TTC549 (cell line): ENCODE results near the gene SEC31B.
A peak's percentile ranks its signal among the peaks of the same experiment; 100 is the strongest.

Experiments
- FAIRE-seq: peaks from 2 replicates; lab custom pipeline; 2012; peaks lifted over from hg19 to GRCh38; lab: Jason Lieb, UNC

The SEC31B gene

GRCh38 chr10:100519311-100520051 lies at the start of gene SEC31B:
SEC31B (minus strand) TSS chr10:100519861; CDS start chr10:100516952, 2,909 bp downstream.
- FAIRE-seq, result no peak

DNA sequence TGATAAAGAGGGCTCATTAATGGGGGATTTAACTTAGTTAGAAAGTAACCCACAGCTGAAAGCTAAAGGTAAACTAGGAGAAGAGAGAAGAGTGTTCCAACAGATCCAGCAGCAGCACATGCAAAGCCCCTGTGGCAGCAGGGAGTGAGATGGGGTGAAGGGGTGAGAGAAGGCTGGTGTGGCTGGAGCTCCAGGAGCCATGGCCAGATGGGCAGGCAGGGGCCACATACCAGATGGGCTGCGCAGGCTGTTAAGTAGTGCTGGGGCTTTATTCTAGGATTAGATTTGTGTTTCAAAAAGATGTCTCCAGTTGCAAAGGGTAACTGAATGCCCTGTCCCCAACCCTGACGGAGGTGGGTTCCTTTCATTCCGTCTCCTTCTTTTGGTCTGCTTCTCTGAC lies 49.3 kb upstream of the SEC31B start:
- no peak for FAIRE-seq

DNA sequence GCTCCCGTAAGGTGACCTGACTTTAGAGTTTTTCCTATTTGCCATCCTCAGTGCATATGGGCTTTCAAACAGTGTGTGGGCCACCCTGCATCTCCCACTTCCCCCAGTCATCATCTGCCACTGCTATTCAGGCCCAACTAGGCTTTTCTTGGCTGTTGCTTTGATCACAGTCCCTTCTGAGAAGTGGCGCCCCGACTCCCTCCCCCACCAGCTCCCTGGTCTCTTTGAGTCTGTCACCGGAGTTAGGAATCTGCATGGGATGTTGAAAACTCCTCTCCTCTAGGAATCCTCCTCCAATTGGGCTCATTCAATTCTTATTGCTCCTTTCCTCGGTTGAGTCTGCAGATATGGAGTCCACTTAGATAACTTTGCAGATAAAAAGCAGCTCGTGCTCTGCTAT lies 48.2 kb upstream of the SEC31B start:
- no peak for FAIRE-seq

DNA sequence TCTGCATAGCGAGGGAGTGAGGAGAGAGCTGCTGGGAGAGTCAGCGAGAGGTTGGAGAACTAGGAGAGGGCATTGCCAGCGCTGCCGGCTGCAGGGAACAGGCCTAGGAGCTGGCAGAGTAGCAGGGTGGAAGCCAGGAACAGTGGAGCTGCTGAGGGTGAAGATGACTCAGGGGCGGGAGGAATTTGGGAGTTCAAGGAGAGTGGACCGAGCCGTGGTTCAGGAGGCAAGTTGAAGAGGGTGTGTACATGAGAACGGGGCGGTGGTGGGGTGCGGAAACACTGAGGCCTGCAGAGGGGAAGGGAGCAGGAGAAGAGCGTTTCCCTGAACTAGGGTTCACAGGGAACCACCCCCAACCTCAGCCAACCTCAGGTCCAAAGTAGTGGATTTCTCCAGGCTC lies 47.6 kb upstream of the SEC31B start:
- FAIRE-seq, result no peak

- FAIRE-seq, result no peak
These were observed 46.9 kb upstream of the SEC31B start for GRCh38 chr10:100566561-100566960.

DNA sequence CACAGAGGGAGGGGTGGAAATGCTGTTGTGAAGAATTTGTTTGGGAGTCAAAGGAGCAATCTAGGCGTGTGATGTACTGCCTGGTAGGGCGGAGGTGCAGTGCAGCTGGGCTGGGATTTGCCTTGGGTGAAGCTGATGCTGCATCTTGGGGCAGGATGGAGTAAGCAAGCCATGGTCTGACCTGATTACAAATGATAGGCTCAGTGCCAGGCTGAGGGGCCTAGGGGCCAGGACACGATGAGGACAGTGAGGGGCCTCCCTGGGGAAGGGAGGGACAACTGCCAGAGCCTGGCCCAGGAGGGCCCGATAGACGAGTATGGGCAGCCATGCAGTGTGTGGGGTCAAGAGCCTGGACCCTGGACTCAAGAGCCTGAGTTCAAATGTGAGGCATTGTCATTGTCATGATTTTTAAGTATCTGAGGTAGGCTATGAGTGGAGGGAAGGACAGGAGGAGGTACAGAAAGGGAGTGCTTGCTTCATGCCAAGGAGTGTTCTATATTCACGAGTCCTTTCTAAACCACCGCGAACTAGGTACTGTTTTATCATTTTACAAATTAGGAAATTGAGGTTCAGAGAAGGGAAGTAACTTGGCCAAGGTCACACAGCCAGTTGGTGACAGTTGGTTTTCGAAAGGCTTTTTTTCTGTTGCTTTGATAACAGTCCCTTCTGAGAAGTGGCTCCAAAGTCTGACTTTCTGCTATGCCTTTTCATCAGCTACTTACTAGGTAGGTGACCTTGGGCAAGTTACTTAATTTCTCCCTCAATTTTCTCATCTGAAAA lies 45.7 kb upstream of the SEC31B start:
- no peak for FAIRE-seq

DNA sequence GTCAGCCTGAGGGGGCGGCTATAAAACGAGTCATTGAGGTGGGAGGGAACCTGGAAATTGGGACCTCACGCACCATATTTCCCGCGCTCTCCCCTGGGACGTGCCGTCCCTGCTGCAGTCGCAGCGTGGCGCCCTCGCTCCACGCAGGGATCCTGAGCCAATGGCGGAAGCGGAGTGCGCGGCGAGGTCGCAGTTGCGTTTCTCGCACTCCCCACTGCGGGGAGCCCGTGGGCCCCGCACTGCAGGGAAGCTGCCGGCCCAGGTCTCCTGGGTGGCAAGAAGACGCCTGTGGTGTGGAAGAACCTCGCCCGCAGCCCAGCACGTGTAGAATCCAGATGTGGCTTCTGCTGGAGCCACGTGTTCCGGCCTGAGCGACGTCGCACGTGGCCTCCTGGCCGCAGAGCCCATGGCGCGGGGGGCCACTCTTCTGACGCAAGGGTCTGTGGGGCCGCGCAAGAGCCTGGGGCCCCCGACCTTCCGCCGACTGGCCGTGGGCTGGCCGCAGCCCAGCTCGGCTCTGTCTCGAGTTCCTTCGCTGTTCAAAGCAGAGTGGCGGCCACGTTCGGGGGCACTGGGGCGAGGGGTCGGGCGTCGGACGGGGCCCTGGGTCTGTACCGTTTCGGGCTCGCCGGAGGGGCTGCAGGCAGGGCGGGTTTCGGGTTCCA lies 42.5 kb upstream of the SEC31B start:
- FAIRE-seq, result no peak

GRCh38 chr10:100561005-100561404 lies 41.3 kb upstream of the SEC31B start:
- no peak for FAIRE-seq

DNA sequence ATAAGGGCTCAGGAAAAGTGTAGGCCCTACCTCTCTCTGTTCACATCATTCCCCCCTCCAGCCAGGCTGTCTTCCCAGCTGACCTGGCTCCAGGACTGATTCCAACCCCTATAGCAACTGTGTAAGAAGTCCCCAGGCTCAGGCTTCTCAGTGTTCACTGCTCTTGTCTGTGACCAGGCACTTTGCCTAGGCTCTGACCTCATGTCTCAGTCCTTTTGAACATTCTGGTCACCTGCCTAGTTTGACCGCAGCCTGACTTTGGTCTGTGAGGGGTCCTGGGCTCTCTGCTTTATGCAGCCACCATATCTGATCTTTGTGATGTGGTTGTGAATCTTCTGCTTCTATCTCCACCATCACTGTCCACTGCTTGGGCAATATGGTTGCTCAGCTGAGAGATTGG lies 40.6 kb upstream of the SEC31B start:
- no peak for FAIRE-seq

GRCh38 chr10:100554902-100555301 lies 35.2 kb upstream of the SEC31B start:
- no peak for FAIRE-seq

GRCh38 chr10:100553929-100554328 lies 34.3 kb upstream of the SEC31B start:
- FAIRE-seq, result no peak

DNA sequence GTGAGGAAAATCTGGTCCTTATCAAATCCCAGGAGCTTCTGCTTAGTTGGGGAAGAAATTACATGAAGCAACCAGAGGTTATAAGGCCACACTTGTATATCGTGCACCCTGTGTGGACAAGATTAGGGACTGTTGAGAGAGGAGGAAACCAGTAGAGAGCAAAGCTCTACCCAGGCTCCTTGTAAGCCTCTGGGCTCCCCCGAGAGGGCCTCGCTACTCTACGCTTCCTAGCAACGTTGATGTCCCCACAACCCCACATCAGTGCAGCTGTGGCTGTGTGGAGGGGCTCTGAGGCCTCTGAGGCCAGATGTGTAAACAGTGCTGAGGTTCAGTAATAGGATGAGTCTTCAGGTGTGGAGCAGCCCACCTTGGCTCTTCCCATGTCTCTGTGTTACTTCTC lies 32.1 kb upstream of the SEC31B start:
- FAIRE-seq, result no peak

DNA sequence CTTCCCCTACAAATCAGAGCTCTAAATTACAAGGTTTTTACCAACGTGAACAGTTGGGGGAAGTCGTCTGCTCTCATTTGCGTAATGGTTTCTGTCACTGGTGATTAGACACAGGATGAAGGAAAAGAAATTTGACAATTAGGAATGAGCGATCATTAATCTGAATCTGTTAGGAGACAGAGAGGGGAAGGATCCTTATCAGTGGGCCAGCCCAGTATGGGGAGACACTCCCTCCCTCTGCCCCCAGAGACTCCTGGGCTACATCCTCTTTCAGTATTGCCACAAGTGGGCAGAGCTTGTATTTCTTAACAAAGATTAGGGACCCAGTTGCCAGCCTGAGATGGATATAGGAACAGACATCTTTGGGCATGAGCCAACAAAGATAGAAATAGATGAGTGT lies 31.5 kb upstream of the SEC31B start:
- FAIRE-seq, result no peak

DNA sequence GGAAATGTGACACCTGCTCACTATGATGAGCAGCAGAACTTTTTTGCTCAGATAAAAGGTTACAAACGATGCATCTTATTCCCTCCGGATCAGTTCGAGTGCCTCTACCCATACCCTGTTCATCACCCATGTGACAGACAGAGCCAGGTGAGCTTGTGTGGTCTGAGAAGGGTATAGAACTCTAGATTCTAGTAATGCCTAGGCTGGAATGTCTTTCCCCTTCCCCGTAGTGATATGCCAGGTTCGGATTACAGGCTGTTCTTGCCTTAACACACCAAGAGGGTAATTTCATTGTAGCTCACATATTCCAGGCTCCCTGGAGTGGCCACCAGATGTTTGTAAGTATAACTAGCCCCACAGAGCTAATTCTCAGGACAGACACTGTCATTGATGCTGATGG lies 25.3 kb upstream of the SEC31B start:
- FAIRE-seq, result no peak

DNA sequence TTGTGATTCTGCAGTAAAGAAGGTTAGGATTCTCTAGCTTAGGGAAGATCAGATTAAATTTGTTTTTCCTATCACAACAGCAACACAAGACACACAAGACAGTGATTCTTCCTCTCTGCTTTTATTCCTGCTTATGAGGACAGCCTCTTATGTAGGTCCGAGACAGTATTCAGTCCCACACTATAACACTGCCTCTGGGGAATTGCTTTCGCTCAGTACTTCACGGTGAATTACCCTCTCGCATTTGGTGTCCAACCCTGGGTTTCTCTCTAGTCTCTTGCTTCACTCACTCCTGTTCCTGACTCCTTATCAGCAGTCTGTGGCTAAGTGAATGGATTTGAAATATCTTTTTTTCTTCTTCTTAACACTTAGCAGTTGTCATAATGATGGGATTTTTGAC lies 17.8 kb upstream of the SEC31B start:
- no peak for FAIRE-seq

- peak; percentile 84 for FAIRE-seq
These were observed 16.2 kb upstream of the SEC31B start, which contains the start of gene HIF1AN for GRCh38 chr10:100535715-100536353. HIF1AN (plus strand) TSS chr10:100535943; CDS start chr10:100535959, 16 bp downstream.

DNA sequence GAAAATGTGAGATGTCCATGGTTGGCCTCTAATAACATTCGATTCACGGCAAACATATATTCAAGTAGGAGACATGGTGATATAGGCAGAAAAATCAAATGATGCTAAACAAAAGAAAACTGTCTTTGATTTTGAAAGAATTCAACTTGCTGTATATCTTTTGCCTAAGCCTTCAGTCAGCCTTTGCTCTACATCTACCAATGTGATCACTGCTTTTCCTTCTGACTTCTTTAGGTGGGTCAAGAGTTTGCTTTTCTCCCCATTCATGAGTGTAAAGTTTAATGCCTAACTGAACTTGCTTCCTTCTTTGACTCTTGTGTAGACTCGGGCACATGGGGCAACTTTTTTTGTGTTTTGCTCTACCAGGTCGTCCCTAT lies 15.7 kb upstream of the SEC31B start:
- FAIRE-seq, result no peak

DNA sequence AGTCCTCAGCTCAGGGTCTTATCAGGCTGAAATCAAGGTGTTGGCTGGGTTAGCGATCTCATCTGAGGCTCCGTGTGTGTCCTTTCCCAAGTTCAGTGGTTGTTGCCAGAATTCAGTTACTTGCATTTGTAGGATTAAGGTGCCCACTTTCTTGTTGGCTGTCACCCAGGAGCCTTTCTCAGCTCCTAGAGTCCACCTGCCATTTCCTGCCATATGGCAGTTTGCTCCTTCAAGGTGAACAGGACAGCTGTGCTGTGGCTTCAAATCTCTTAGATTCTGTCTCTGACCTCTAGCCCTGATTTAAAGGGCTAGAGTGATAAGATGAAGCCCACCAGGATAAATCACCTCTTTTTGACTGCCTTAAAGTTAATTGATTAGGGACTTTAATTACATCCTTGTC lies 15.1 kb upstream of the SEC31B start:
- FAIRE-seq, result no peak

DNA sequence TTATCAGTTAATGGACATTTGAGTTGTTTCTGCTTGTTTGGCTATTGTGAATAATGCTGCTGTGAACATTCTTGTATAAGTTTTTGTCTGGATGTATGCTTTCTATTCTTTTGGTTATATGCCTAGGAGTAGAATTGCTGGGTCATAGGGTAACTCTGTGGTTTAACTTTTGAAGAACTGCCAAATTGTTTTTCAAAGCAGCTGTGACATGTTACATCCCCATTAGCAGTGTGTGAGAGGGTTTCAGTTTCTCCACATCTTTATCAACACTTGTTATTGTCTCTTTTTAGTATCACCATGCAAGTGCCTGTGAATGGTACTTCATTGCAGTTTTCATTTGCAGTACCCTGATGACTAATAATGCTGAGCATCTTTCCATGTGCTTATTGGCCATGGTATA lies 12.1 kb upstream of the SEC31B start:
- no peak for FAIRE-seq

DNA sequence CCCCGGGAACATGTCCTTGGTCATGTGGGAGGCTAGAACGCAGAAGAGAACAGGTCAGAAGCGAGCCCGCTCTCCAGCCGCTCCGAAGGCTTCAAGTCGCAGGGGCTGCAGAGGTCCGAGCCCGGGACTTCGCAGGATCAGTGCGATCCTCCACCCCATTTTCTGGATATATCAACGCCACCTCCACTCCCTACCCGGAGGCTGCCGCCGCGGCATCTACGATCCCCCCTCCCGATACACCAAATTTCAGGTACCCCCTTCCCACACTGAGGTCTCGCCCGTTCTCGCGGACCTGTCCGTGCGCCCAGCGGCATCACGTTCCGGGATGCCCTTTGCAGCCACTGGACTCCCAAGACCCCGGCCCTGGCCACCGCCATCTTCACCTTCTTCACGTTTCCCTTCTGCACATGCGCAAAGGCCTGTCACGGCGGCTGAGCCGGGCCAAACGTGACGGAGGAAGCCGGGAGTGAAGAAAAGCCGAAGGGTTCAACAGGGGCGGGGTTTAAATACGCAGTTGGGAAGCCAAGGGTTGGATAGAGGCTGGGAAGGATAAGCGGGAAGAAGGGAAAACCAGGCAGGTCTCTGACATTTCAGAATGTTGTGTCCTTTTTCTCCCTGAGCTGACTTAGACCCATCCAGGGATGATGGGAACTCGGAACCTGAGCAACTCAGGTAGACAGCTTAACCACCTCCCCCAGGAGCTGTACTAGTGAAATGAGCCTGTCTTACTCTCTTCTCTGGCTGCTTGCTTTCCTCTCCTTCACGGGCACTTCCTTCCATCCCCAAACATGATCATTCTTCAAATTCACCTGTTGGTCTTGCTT lies 10.0 kb upstream of the SEC31B start, which contains the start of gene NDUFB8:
TSS of gene NDUFB8 (minus strand) at position 397 of the 824 bp plus-strand sequence. CDS start at position 377, 20 bp downstream.
- FAIRE-seq, result peak; percentile 17

DNA sequence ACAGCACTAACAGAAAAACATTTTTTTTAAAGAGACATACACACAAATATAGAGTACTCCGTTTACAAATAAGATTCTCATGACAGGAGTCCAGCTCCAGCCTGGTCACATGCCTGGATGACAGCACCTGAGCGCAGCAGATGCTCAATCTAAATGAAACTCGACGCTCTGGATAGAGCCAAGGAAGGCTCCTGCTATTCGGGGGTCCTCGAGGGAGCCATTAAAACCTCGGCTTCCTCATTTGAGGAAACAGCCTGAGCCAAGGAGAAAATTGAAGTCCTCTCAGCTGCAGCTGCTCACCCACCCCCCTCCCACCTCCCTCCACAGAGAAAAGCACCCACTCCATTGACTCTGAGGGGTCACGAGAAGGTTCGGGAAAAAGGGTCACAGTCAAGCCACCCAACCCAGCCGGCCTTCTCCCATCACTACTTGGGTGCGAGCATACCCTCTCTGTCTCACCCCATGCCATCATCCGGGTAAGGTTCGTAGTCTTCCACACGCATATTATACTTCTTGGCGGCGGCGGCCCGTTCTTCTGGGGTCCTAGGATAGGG lies 9.3 kb upstream of the SEC31B start:
- no peak for FAIRE-seq
